Stomach (tissue), 9 donors: Measurements from ENCODE around the gene MALL. TPM values are rescaled to one million over a fixed set of nuclear protein-coding genes. Genes with fewer than 3 reads are reported as not detected.

Experiments used
- DNase-seq, 2 donors: peaks; one replicate each; pipeline versions ENCODE4 v3.0.0 to v3.0.0-alpha.2; 2013 to 2019
- H3K27ac ChIP-seq, 5 donors: fragments of 200-600 bp in 4 of 5; sonication (generic) in 4 of 5; one replicate each; pipeline ENCODE4 v1.5.1; 2013 to 2019; ENCODE audit warnings: mild to moderate bottlenecking in 1 of 5, moderate library complexity in 1 of 5
- H3K27me3 ChIP-seq, 3 donors: fragments of 200-600 bp; sonication (generic); one replicate each; pipeline ENCODE4 v1.5.1; 2017 to 2019; ENCODE audit warnings: mixed run types in 1 of 3
- H3K36me3 ChIP-seq, 4 donors: fragments of 200-600 bp; sonication (generic); 1 replicate in 3 of 4; 2 replicates in 1 of 4; pipeline ENCODE4 v1.5.1; 2016 to 2019
- H3K4me1 ChIP-seq, 4 donors: fragments of 200-600 bp; sonication (generic); one replicate each; pipeline ENCODE4 v1.5.1; 2016 to 2019
- H3K4me3 ChIP-seq, 4 donors: fragments of 200-600 bp; sonication (generic) in 3 of 4; one replicate each; pipeline ENCODE4 v1.5.1; 2016 to 2019; ENCODE audit warnings: mild to moderate bottlenecking in 1 of 4
- H3K9me3 ChIP-seq, 4 donors: fragments of 200-600 bp; sonication (generic); one replicate each; pipeline ENCODE4 v1.5.1; 2016 to 2019
- CTCF ChIP-seq, 7 experiments: fragments of 450-650 bp in 4 of 7; fragments of 200-600 bp in 3 of 7; sonication (generic) in 3 of 7; IDR thresholded peaks; one replicate each; pipeline ENCODE4 v1.5.1; 2016 to 2019; ENCODE audit warnings: antibody characterized with exemption in 7 of 7, control low read depth in 2 of 7, mild to moderate bottlenecking in 1 of 7
- EP300 ChIP-seq: sonication (generic); formaldehyde crosslinking; IDR thresholded peaks from one replicate; pipeline ENCODE4 v1.6.1; 2017; ENCODE audit warnings: antibody characterized with exemption
- POLR2A ChIP-seq, 4 donors: fragments of 450-650 bp; IDR thresholded peaks; one replicate each; pipeline ENCODE4 v1.6.1; 2016; ENCODE audit warnings: antibody characterized with exemption in 4 of 4, control low read depth in 2 of 4, mild to moderate bottlenecking in 1 of 4, moderate library complexity in 1 of 4
- POLR2AphosphoS5 ChIP-seq, 3 donors: sonication (generic); formaldehyde crosslinking; IDR thresholded peaks; one replicate each; pipeline ENCODE4 v1.6.1; 2016; ENCODE audit warnings: antibody characterized with exemption in 3 of 3
- WGBS, 5 donors: extraction: QIAGEN DNeasy Blood & Tissue Kit in 3 of 5; methylation state at CpG; one replicate each; pipeline versions ENCODE4 v1.1.5 to v1.1.7; 2013 to 2018; 5-methylcytosine and 5-hydroxymethylcytosine counted together
- intact Hi-C: fragments of 100-400 bp; cut with DNase I; formaldehyde crosslinking; loops from one replicate; pipeline ENCODE4 v1.15.1; 2023; ENCODE audit warnings: low total_unique reads
- polyA plus RNA-seq, 3 donors: library from polyadenylated mRNA; stranded (reverse); fragments of 200-250 nt; gene quantifications; one replicate each; pipeline ENCODE4 v1.2.3, GENCODE V29; 2013
- total RNA-seq, 5 donors: library from RNA; depleted of rRNA; stranded (reverse); fragments of >200 nt; gene quantifications; one replicate each; pipeline versions ENCODE4 v1.1.0 to v1.2.3, GENCODE V29; 2014 to 2016
- donor health status: healthy with polysubstance abuse.
- donor health status: Bipolar disorder and iron deficiency.
- donor health status: healthy.

MALL gene
- total and polyA plus RNA-seq, 8 donors: 1.3 to 37.6 (median 2.7) TPM; not detected in 1

DNA sequence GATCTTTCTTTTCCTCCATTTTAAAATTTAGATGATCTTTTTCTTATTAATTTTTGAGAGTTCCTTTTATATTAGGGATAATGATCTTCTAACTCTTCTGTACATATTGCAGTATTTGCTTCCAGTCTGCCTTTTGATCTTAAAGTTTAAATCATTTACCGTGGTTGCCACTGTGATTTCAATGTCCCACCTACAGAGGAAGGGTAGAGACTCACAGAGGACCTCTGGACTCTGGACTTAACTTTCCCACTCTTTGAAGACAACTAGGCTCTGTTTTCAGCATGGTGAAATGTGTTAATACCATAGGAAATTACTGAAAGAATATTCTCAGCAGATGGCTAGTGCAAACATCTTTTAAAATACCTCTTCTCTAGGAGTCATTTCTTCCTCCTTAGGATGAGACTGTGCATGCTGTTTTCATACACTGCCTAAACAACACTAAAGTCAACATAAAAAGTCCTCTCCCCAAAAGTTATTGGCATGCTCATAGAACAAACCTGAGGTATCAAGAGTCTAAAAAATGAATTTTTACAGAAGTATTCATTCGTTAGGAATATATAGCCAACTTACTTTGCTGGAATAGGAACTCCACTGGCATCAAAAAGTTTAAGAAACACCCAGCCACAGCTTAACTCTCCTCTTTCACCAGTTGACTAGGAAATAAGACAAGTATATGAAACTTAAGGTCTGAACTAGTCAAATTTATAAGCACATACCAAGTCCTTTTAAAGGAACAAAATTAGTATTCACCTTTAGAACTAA is 30.7 kb upstream of the MALL start:
- DNase-seq: no peak
- no peak overlapping the region for H3K4me3 ChIP-seq
- no peak overlapping the region for H3K27ac ChIP-seq
- peaks cover 0 to 17% (median 0%) of the 10 kb centered on the region in 4 donors for H3K36me3 ChIP-seq
- no peaks in the 10 kb centered on the region for H3K4me1 ChIP-seq
- no peaks in the 10 kb centered on the region for H3K9me3 ChIP-seq
- 71 to 85% (median 74%) methylated on average over 2 of the region's 2 CpGs for WGBS, 5 donors
- no peak for TF ChIP-seq CTCF (IDR thresholded peaks at IDR 0.05)
- TF ChIP-seq POLR2AphosphoS5 (IDR thresholded peaks at IDR 0.05): no peak
- TF ChIP-seq EP300: no peak
- no peak for TF ChIP-seq POLR2A (IDR thresholded peaks at IDR 0.05)
- intact Hi-C loops: no loop called here
- no peaks in the 10 kb centered on the region for H3K27me3 ChIP-seq

GRCh38 chr2:110143982-110144381 is 28.4 kb upstream of the MALL start:
- Histone ChIP-seq H3K4me3 (no peak overlapping the region), H3K27ac (no peak overlapping the region), H3K9me3 (no peaks in the 10 kb centered on the region), H3K36me3 (peaks cover 0 to 24% (median 0%) of the 10 kb centered on the region in 4 donors), H3K4me1 (no peaks in the 10 kb centered on the region), H3K27me3 (no peaks in the 10 kb centered on the region)
- no peak for DNase-seq
- intact Hi-C loops: no loop called here
- TF ChIP-seq POLR2AphosphoS5 (IDR thresholded peaks at IDR 0.05): no peak

DNA sequence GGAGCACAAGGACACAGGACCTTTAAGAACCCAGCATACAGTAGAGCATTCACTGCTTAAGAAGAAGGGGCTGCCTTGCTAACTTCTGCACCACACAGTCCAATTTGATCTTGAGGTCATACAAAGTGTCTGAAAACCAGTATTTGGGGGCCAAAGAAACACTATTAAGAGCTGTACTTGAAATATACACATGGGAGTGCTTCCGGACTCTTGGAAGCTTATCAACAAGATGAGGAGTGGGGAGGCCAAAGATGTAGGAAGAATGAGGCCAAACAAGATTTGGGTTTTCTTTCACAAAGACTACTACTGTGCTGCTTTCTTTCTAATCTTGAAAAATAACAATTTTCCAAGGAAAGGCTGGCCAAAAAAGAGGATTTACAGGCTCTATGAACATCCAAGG is 24.8 kb upstream of the MALL start:
- Histone ChIP-seq H3K27me3 (no peaks in the 10 kb centered on the region), H3K27ac (no peak overlapping the region), H3K9me3 (no peaks in the 10 kb centered on the region), H3K4me1 (no peaks in the 10 kb centered on the region), H3K36me3 (peaks cover 0 to 24% (median 0%) of the 10 kb centered on the region in 4 donors), H3K4me3 (no peak overlapping the region)
- intact Hi-C loops: no loop called here
- no peak for DNase-seq
- TF ChIP-seq CTCF (IDR thresholded peaks at IDR 0.05) (no peak), EP300 (no peak)
- 84 to 97% (median 90%) methylated on average over 1 of the region's 1 CpG for WGBS, 5 donors

DNA sequence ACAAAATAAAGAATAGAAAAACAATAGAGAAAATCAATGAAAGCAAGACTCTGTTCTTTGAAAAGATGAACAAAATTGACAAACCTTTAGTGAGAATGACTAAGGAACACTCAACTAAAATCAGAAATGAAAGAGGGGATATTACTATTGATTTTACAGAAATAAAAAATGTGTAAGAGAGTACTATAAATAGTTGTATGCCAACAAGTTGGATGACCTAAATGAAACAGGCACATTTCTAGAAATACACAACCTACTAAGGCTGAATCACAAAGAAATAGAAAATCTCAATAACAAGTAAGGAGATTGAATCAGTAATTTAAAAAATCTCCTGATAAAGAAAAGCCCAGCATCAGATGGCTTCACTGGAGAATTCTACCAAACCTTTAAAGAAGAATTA is 18.4 kb upstream of the MALL start:
- no peak for DNase-seq
- H3K9me3 ChIP-seq: peaks cover 0 to 18% (median 6%) of the 10 kb centered on the region in 4 donors
- TF ChIP-seq CTCF (IDR thresholded peaks at IDR 0.05): no peak
- TF ChIP-seq EP300: no peak
- no peak for TF ChIP-seq POLR2AphosphoS5 (IDR thresholded peaks at IDR 0.05)
- no peak for TF ChIP-seq POLR2A (IDR thresholded peaks at IDR 0.05)
- H3K36me3 ChIP-seq: peaks cover 0 to 27% (median 1%) of the 10 kb centered on the region in 4 donors
- H3K27ac ChIP-seq: no peak overlapping the region
- no peak overlapping the region for H3K4me3 ChIP-seq
- intact Hi-C loops: no loop called here
- H3K4me1 ChIP-seq: no peaks in the 10 kb centered on the region
- no peaks in the 10 kb centered on the region for H3K27me3 ChIP-seq

DNA sequence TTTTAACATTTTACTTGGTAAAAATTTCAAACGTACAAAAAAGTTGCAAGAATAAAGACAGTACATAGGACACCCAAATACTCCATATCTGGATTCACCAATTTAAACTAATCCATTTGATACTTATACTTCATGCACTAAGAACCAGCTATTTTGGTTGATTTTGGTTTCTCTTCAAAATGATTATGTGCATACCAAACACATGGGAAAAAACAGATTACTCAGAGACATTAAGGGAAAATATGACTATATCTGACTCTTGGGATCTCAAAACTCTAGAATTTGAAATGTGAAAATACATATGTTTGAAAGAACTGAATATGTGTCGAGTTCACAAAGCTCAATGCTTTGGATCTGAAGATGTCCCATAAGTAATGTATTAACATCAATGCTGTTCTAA is 15.5 kb upstream of the MALL start:
- intact Hi-C loops: no loop called here
- TF ChIP-seq POLR2A (IDR thresholded peaks at IDR 0.05): no peak
- no peak for TF ChIP-seq POLR2AphosphoS5 (IDR thresholded peaks at IDR 0.05)
- TF ChIP-seq CTCF (IDR thresholded peaks at IDR 0.05): no peak
- TF ChIP-seq EP300: no peak
- 84 to 91% (median 89%) methylated on average over 2 of the region's 2 CpGs for WGBS, 5 donors
- peaks cover 0 to 47% (median 2%) of the 10 kb centered on the region in 4 donors for H3K36me3 ChIP-seq
- H3K4me1 ChIP-seq: no peaks in the 10 kb centered on the region
- H3K4me3 ChIP-seq: no peak overlapping the region
- no peaks in the 10 kb centered on the region for H3K27me3 ChIP-seq
- H3K27ac ChIP-seq: no peak overlapping the region
- DNase-seq: no peak
- peaks cover 0 to 18% (median 6%) of the 10 kb centered on the region in 4 donors for H3K9me3 ChIP-seq
